Activated CD8-positive, alpha-beta memory T cell treated with anti-CD3 and anti-CD28 coated beads, Interleukin-2, amount 50 U/mL, for 48 hours (primary cell): ENCODE data around the gene USP21.

Experiments used
- DNase-seq: peaks from one replicate; pipeline ENCODE4 v3.0.0-alpha.2; 2020

The USP21 gene

DNA sequence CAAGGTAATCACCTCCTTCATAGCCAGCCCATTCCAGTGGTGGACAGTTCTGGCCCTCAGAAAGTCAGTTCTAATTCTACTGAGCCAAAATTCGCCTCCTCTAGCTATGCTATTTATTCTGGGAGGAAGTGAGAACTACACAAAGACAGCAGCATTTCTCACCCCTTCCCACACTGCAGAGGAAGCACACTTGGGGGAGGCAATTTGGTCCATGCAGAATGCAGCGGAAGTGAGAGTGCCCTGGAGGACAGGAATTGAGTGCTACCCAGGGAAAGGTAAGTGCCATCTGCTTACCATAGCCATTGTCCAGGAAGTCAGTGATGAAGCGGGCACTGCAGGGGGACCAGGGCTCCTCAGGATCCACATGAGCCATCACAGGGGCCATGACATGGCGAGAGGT lies 35.9 kb downstream of the USP21 start:
- no peak for DNase-seq

DNA sequence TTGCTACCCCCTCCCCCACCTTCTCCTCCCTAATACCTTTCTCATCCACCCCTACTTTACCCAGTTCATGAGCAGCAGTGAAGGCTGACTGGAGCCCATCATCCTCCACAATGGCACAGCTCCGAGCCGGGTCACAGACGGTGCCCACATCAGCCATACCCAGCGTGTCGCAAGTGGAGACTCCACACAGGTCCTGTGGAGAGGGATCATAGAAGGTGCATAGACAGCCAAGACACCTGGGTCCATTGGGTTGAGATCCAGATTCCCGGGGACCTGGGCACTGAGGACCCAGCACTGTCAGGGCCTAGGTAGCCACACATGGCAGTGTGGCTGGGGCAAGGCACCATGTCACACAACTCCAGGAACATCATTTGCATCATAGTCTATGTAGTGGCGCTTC lies 36.8 kb downstream of the USP21 start:
- DNase-seq: no peak

DNA sequence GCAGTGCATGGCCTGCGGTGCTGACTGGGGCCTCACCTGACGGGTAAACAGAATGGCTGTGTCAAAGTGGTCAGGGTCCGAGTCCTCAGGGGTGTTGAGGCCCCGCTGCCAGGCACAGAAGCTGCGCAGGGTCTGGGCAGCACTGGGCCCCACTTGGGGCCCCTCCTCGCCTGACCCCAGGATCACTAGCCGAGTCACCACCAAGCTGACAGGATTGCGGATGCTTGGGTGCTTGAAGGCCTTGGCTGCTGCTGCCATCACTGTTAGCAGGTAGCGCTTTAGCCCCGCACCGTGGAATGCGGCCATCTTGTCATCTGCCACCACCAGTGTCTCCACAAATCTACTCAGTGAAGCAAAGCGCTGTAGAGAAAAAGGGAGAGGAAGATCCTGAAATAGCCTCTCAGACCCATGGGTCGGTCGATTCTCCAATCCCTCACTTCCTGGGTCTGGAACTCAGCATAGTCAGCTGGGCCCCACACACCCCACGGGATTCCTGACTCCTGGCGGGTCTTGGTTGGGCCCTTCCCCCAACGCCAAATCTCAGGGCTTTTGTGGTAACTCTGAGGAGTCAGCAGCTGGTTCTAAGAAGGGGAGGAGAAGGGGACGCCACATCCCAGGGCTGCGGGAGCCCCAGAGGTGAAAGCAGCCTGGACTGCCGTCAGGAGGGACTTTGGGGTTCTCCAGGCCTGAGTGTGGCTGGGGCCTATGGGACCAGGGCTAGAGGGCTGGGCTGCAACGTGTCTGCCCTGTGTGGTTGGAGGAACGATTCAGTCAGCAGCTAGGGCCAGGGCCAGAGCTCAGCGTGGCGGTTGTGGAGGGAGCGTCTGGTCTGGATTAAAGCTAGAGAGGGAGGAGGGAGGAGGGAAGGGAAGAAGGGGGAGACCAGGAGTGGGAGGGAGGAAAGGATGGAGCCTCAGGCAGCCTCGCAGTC lies 37.5 kb downstream of the USP21 start:
- DNase-seq: no peak

DNA sequence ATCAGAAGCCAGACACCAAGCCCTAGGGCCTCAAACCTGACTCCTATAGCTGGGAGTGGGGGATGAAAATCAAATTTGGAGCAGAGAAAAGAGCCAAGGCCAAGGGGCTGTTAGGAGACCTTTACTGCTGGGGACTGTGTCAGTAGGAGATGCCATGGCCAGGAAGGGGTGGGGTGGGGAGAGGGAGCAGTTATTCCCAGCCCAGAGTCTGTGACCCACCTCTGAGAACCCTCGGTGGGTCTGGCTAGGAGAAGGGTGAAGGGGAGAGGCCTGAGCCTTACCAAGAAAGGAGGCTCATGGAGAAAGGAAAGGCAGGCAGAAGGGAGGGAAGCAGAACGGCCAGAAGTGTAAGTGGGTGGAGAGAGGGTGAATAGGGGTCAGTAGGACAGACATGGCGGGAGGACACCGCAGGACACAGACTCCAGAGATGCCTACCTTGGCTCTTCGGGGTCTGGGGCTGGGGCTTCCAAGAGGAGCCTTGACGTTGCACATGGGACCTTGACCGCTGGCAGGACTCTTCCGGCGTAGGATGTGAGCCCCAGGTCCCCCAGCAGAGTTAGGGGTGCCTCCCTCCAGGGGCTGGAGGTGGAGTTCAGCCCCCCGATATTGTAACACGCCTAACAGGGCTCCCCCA lies 38.4 kb downstream of the USP21 start:
- no peak for DNase-seq

DNA sequence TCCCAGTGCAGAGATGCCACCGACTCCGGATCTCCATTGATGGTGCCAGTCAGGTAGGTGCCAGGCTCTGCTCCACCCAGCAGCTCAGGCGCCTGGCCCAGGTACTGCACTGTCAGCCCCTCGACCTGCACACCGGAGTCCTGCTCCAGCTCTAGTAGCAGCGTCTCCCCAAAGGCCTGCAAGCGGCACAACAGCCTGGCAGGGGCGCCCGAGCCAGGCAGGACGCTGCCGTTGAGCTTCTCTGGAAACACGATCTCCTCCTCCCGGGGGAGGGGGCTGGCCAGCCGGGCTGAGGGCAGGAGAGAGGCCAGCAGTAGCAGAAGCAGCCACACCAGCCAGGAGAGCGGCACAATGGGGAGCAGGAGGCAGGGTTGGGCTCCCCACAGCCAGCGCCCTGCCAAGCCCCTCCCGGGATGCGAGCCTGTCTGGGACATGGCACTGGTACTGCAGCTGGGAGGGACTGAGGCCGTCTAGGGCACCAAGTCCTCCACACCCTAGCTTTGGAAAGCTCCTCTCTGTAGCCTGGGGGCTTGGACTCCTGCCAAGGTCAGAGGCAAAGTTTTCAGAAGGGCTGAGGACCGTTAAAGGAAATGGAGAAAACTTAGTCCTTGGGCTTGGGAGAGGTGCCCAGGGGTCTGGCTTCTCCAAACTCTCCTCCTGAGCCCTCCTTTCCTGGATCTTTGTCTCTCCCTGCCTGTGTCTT lies 39.0 kb downstream of the USP21 start:
- no peak for DNase-seq

DNA sequence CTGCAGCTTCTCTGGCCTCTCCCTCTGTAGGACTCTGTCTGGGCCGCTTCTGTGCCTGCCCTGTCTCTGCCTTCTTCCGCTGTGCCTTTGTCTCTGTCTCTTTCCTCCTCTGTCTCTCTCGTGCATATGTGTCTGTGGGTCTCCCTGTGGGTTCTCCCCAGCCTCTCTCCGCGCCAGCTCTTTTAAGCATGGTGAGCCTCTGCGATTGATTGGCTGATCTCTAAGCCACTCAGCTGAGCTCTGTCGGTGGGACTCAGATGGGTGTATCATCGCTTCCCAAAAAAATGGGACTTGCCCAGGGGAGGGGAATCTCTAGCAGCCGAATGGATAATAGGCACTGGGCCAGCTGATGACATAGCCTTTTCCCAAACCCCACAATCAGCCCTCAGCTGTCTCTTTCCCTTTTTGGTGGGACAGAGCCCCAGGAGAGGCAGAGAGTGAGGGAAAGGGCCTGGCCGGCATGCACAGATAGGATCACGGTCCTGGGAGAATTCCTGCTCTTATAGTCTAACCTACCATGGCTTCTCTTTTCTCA lies 39.7 kb downstream of the USP21 start, which contains the start of gene ADAMTS4:
TSS of gene ADAMTS4 (minus strand) at position 158 of the 535 bp plus-strand sequence. CDS start 427 bp downstream, outside the sequence.
- no peak for DNase-seq

DNA sequence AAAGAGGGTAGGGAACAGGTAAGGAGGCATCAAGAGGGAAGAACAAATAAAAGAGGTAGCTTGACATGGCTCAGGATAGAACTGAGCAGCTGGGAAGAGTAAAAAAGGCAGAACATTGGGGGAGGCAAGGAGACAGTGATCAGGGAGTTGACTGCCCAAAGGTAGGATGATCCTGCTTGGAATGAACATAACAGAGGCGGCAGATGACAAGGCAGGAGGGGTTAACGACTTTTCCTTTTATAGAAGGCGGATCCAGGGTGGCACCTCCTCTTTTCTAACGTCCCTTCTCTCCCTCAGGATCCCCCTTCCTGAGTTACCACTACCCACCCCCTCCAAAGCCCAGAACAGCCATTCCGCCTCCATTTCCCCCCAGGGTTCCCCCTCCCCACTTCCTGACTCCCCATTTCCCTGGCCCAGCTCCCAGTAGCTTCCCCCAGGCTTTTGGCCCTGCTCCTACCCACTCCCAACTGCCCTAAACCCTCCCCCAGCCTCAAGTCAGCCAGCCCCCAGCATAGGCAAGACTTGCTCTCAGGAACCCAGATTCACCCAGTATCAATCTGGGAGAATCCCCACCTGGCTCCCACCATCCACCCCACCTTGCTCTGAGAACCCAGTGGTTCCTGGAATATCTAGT lies 40.3 kb downstream of the USP21 start:
- no peak for DNase-seq

DNA sequence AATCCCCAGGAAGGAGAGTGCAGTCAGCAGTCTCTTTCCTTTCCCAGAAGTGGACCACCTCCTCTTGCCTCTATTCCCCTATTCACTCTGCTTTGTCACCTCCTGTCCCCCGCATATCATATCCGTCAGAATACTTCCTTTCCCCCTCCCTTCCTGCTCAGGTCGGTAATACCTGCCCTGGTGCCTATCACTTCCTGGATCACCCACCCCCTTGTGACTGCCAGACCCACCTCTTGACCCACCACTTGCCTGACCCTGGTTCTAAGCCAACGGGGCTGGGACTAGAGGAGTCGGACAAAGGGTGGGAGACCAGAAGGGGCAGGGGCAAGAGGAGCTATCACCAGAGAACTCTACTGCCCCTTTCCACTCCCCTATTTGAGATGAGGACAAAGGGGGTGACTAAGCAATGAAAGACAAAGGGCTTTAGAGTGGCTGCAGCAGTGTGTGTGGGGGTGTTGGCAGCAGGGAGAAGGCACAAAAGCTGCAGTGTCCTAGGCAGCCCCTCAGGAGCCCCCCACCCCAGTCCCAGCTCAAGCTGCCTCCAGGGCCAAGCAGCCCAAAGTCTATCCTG lies 41.2 kb downstream of the USP21 start:
- no peak for DNase-seq

DNA sequence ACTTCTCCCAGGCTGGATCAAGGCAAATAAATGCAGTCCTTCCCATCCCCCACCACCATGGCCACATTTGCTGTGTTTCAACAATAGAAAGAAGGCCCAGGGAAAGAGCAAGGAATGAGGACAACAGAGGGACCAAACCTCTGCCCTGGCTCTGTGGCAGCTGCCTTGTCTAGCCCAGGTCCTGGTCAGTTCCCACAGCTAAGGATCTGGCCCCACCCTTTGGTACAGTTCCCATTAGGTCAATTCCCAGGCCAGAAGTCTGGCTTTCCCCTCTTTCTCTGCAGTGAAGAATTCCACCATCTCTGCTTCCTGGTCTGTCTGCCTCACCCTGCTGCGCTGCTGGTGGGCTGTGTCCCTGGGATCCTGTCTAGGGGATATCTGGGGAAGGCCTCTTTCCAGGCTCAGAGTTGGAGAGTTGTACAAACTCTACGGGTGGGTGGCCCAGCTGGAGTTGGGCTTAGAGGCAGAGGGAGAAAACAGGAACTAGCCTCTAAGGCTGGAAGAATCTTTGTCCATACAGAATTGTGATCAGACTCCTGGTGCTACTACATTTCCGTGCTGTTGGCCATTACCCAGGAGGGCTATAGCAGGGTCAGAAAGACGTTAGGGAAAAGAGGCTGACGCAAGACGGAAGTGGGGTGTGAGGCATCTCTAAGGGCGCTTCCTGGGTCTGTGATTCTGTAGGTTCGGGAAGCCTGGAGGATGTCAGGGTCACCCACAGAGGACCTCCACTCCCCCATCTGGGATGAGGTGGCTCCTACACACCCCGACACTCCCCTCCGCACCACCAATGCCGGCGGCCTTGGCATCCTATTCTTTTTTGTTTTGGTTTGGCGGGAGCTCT lies 41.9 kb downstream of the USP21 start:
- DNase-seq: no peak

DNA sequence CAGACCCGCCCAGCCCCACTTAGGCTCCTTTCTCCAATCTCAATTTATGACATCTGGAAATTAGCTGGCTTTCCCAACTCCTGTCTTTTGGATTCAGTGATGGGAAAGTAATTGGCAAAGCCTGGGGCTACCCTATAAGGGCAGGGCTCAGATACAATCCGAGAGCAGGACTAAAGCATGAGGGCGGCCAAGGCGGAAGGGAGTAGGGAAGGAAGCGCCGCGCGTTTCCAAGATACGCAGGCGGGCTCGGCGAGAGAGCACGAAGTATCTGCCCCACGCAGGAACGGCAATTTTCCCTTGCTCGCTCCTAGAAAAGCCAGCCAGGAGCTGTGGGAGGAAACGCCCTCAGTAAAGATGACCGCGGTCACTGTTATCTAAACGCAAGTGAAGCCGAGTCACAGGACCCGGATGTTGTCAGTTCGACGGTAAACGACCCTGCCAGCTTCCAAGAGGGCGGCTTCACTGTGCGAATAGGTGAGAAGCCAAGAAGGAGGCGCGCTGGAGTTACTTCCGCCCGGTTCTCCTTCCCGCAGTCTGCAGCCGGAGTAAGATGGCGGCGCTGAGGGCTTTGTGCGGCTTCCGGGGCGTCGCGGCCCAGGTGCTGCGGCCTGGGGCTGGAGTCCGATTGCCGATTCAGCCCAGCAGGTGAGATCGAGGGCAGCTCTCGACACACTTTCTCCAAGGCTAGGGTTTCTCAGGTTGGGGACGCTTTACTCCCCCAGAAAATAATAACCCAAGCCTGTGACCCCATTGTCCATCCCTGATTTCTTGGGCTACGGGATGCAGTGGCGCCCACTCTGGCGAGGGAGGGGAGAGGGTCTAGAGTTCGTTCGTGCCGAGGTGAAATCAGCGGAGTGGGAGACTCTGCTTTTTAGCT lies 42.8 kb downstream of the USP21 start, which contains the start of gene NDUFS2:
TSS of gene NDUFS2 (plus strand) at position 532 of the 877 bp plus-strand sequence. CDS start at position 551, 19 bp downstream.
- peak; percentile 93 for DNase-seq

DNA sequence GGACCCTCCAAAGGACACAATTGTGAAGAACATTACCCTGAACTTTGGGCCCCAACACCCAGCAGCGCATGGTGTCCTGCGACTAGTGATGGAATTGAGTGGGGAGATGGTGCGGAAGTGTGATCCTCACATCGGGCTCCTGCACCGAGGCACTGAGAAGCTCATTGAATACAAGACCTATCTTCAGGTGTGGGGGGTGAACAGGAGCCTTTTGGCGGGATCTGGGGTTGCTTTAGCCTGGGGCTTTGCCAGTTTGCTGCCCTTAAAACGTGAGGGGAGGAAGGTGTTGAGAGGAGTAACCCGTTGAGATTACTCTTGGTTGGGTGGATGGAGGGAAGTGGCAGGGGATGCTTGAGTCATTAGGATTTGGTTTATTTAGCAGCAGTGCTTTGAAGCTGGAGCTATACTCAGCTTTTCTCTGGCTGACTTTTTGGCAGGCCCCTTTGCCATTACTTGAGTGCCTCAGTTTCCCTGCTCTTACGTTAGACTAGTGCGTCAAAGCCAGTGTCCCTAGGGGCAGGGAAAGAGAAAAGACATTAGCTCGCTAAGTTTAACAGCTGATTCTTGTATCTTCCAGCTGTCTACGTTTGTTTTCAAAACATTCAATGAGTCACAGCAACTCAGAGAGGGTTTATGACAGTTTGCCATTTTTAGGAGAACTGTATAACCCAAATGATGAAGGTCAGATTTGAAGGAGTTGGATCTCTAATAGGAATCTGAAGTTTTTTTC lies 47.3 kb downstream of the USP21 start:
- no peak for DNase-seq

DNA sequence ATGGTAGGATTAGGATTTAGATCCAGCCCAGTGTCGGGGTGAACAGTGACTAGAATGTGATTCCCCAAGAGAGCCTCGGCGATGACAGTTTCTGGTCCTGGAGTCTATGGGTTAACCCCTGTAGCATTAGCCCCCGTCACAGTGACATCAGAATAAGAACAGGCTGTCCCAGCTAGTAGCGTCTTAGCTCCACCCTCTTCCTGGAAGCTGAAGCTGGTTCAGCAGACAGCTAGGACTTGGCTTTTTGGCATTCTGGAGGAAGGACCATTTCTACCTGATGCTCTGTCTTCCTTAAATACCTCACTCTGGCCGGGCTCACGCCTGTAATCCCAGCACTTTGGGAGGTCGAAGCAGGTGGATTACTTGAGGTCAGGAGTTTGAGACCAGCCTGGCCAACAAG lies 47.9 kb downstream of the USP21 start:
- DNase-seq: no peak

DNA sequence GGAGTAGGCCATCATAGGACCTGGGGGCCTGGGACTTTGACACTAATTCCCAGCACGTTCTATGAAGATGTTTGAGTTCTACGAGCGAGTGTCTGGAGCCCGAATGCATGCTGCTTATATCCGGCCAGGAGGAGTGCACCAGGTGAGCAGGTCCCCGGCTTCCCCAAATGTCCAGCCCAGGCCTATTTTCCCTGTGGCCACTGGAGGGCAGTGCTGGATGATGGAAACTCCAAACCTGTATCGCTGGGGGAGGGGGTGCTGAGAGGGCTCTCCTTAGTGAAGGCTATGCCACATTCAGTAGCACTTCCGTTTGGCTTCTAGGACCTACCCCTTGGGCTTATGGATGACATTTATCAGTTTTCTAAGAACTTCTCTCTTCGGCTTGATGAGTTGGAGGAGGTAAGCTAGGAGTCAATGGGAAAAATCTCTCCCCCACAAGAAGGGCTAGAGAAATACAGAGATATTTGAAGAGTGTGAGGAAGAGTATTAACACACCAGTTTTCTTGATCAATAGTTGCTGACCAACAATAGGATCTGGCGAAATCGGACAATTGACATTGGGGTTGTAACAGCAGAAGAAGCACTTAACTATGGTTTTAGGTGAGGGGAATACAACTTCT lies 50.6 kb downstream of the USP21 start:
- peak; percentile 82 for DNase-seq

DNA sequence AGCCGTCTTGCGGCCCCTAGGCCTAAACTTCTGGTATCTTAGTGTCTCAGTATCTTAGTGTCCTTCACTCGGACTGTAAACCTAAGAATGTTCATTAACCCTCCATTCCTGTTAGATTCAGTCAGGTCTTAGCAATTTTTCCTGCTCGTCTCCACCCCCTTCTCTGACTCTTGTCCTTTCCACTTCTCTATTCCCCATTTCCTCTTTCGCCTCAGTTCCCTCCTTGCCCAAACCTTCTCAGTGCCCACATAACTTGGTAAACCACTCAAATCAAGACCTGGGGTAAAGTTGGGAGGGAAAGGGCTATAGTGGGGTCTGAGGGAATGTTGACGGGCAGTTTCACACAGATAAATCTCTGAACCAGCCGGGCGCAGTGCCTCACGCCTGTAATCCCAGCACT lies 55.1 kb downstream of the USP21 start:
- DNase-seq: no peak

DNA sequence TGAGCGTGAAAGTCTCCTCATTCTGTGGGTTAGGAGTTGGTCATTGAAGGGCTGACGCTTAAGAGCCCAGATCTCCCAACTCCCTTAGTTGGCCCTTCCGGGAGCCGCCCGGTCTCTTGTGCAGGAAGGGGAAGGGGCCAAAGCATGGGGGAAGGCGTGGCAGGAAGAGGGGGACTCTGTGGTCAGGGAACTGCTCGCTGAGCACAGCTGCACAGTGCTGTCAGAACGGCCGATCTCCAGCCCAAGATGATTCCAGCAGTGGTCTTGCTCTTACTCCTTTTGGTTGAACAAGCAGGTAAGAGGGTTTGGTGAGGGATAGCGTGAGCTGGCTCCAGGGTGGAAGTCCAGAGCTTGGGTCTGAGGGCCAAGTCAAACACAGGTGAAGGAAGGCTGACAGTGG lies 55.8 kb downstream of the USP21 start, which contains the start of gene FCER1G:
TSS of gene FCER1G (plus strand) at position 220 of the 400 bp plus-strand sequence. CDS start at position 247, 27 bp downstream.
- no peak for DNase-seq
